Right kidney (tissue), 9 donors: ENCODE results near the gene HADHA.
"Not testable (repeated sequence)": the region's sequence is repeated elsewhere in the genome, so short reads cannot be mapped to it uniquely, and the experiment has no call there.

Experiments used
- DNase-seq: peaks from one replicate; pipeline ENCODE4 v3.0.0-alpha.2; 2016
- long read RNA-seq, 8 donors: transcript quantifications; one replicate each; lab custom pipeline, GENCODE V29; 2026

HADHA gene
- long read RNA-seq, donor 1, transcript HADHA-201 (20 exons, 3,037 nt): major isoform, 30 of 69 reads
- long read RNA-seq, donor 1, partial matches to known transcripts: 38 of 69 reads
- long read RNA-seq, donor 1, other reads (novel, unspliced or antisense): 0 of 69 reads
- long read RNA-seq, donor 2, transcript HADHA-201 (20 exons, 3,037 nt): major isoform, 9 of 27 reads
- long read RNA-seq, donor 2, partial matches to known transcripts: 18 of 27 reads
- long read RNA-seq, donor 2, other reads (novel, unspliced or antisense): 0 of 27 reads
- long read RNA-seq, donor 3, transcript HADHA-201 (20 exons, 3,037 nt): major isoform, 17 of 35 reads
- long read RNA-seq, donor 3, partial matches to known transcripts: 18 of 35 reads
- long read RNA-seq, donor 3, other reads (novel, unspliced or antisense): 0 of 35 reads
- long read RNA-seq, donor 4, transcript HADHA-201 (20 exons, 3,037 nt): major isoform, 23 of 71 reads
- long read RNA-seq, donor 4, partial matches to known transcripts: 48 of 71 reads
- long read RNA-seq, donor 4, other reads (novel, unspliced or antisense): 0 of 71 reads
- long read RNA-seq, donor 5, transcript HADHA-201 (20 exons, 3,037 nt): major isoform, 41 of 61 reads
- long read RNA-seq, donor 5, partial matches to known transcripts: 18 of 61 reads
- long read RNA-seq, donor 5, other reads (novel, unspliced or antisense): 0 of 61 reads
- long read RNA-seq, donor 6, transcript HADHA-201 (20 exons, 3,037 nt): major isoform, 14 of 37 reads
- long read RNA-seq, donor 6, partial matches to known transcripts: 23 of 37 reads
- long read RNA-seq, donor 6, other reads (novel, unspliced or antisense): 0 of 37 reads
- long read RNA-seq, donor 7, transcript HADHA-201 (20 exons, 3,037 nt): major isoform, 49 of 126 reads
- long read RNA-seq, donor 7, partial matches to known transcripts: 72 of 126 reads
- long read RNA-seq, donor 7, other reads (novel, unspliced or antisense): 5 of 126 reads
- long read RNA-seq, donor 8, transcript HADHA-201 (20 exons, 3,037 nt): major isoform, 38 of 63 reads
- long read RNA-seq, donor 8, partial matches to known transcripts: 24 of 63 reads
- long read RNA-seq, donor 8, other reads (novel, unspliced or antisense): 0 of 63 reads

- DNase-seq: peak; percentile 100
Observed at GRCh38 chr2:26244309-26245230, at the start of gene HADHA, which contains the start of gene HADHB. Gene HADHA (minus strand): TSS chr2:26244632. CDS start chr2:26244596, 36 bp downstream. Gene HADHB (plus strand): TSS chr2:26244939. CDS start chr2:26254255, 9,316 bp downstream.

DNA sequence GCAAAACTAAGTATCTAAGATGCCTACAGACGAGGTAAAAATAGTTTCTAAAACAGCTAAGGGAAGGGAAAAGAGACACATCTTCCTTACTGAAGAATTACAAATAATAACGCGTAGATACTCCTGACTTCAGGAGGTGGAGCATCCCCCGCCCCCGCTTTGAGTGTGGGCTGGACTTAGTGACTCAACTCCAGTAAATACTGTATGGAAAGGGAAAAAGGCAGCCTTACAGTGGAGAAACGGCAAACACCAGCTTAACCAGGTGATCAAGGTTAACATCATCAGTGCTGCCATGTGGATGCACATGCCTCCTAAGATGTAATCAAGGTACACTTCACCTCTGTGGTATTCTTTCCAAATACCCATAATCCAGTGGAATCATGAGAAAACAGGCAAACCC lies 48.2 kb upstream of the HADHA start:
- no peak for DNase-seq

- DNase-seq: no peak
Observed at GRCh38 chr2:26290001-26290400, 45.6 kb upstream of the HADHA start.

GRCh38 chr2:26285931-26286330 lies 41.5 kb upstream of the HADHA start:
- no peak for DNase-seq

- DNase-seq: no peak
Observed at GRCh38 chr2:26284132-26284531, 39.7 kb upstream of the HADHA start.

GRCh38 chr2:26283606-26284005 lies 39.2 kb upstream of the HADHA start:
- DNase-seq: no peak

DNA sequence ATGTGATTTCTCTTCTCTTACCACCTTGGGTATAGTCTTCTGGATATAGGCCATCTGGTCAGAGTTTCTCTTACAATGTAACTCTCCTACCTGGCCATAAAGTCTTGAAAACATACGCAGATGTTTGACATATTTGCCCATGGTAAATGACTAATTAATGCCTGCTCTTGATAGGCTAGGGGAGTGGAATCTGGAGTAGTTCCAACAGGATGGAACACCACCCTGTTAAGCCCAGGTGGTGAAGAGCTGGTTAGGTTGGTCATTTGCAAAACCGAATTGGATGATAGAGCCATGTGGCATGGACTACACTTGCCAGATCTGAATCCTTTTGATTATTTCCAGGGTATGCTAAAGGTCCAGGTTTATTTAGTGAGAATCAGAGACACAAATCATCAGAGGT lies 36.8 kb upstream of the HADHA start:
- no peak for DNase-seq

GRCh38 chr2:26279886-26280285 lies 35.5 kb upstream of the HADHA start:
- no peak for DNase-seq

DNA sequence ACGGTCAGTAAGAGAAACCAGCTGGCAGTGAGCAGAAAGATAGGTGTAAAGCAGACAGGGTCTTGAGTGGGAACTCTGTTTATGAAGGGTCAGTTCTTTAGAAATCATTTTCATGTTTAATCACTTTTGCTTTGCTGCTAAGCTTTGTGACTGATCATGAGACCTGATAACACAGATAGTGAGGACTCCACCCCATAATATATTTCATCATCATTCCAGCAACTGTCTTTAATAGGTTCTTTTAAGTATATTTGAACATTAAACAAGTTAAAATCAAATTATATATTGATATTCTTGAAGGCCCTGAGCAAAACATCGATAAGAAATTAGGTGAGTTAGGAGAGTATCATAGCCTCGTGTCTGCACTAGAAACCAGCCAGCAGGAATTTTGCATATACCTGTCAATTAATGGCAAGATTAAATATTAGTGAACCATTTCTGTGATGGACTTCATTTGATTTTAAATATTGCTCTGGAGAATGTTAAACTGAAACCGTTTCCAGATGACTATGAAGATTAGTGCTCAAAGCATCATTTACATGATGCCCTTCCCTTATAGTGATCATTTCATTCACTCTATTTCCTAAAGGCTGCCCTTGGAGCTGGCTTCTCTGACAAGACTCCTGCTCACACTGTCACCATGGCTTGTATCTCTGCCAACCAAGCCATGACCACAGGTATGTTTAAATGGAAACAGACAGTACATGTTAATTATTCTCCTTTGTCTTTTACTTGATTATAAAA lies 32.2 kb upstream of the HADHA start:
- no peak for DNase-seq

- DNase-seq: no peak
Observed at GRCh38 chr2:26274058-26274613, 29.7 kb upstream of the HADHA start.

GRCh38 chr2:26273501-26273900 lies 29.1 kb upstream of the HADHA start:
- no peak for DNase-seq

GRCh38 chr2:26270373-26270772 lies 25.9 kb upstream of the HADHA start:
- no peak for DNase-seq

GRCh38 chr2:26269571-26270158 lies 25.2 kb upstream of the HADHA start:
- no peak for DNase-seq

- DNase-seq: not testable (repeated sequence)
Observed at GRCh38 chr2:26268670-26269385, 24.4 kb upstream of the HADHA start.

DNA sequence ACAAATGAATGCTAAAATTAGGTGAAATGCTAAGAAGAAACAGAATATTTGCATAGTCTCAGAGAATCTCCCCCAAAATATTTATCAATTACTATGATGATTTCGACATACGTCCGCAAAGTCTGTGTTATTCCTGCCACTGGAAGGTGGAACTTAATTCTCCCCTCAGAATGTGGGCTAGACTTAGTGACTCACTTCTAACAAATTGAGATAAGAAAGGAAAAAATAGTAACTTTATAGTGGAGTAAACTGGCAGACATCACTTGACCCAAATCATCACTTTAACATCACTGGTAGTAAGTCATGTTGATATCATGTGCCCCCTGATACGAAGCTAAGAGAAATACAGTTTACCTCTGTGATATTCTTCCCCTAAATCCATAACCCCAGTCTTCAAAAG lies 23.8 kb upstream of the HADHA start:
- DNase-seq: no peak

- not testable (repeated sequence) for DNase-seq
Observed at GRCh38 chr2:26258836-26259235, 14.4 kb upstream of the HADHA start.

GRCh38 chr2:26255759-26256384 lies 11.4 kb upstream of the HADHA start:
- no peak for DNase-seq

- DNase-seq: no peak
Observed at GRCh38 chr2:26251893-26252292, 7.5 kb upstream of the HADHA start.

DNA sequence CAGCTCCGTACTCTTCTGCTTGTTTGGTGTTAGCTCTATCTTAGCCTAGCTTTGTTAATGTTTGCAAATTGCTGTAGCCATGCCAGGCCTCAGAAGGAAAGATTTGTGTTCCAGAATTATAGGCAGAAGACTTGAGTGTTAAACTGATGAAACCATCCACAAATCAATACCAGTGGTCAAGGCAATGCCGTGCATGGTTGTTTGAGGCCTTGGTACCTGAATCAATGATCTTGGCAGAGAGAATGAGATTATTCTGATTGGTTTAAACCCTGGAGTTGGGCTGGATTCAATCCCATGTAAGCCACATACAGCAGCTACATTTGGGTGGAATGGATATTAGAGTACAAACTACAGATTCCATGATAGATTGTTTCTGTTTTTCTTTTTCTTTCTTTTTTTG lies 5.2 kb upstream of the HADHA start:
- DNase-seq: no peak
